Prostate gland (tissue), 2 donors: Measurements from ENCODE around the gene FAM149B1. TPM values are rescaled to one million over a fixed set of nuclear protein-coding genes. Genes with fewer than 3 reads are reported as not detected.

Experiments
- DNase-seq: peaks from one replicate; pipeline ENCODE4 v3.0.0-alpha.2; 2019; ENCODE audit warnings: low spot score
- H3K27ac ChIP-seq, 2 donors: fragments of 200-600 bp; sonication (generic); 2 replicates each; pipeline ENCODE4 v1.5.1; 2017 to 2019
- H3K27me3 ChIP-seq: fragments of 200-600 bp; sonication (generic); replicated peaks from 2 replicates; pipeline ENCODE4 v1.5.1; 2019; ENCODE audit not compliant: insufficient read depth
- H3K36me3 ChIP-seq, 2 donors: fragments of 200-600 bp; sonication (generic); 1 replicate in 1 of 2; 2 replicates in 1 of 2; pipeline versions ENCODE4 v1.5.1 to v1.8.1; 2017 to 2019
- H3K4me1 ChIP-seq: fragments of 200-600 bp; sonication (generic); replicated peaks from 2 replicates; pipeline ENCODE4 v1.5.1; 2019
- H3K4me3 ChIP-seq, 2 donors: fragments of 200-600 bp; sonication (generic); 2 replicates each; pipeline ENCODE4 v1.5.1; 2017 to 2019
- H3K9me3 ChIP-seq: fragments of 200-600 bp; sonication (generic); 2 replicates; pipeline ENCODE4 v1.5.1; 2017
- POLR2A ChIP-seq: fragments of 450-650 bp; IDR thresholded peaks from one replicate; pipeline ENCODE4 v1.6.1; 2016; ENCODE audit warnings: antibody characterized with exemption, mild to moderate bottlenecking
- POLR2AphosphoS5 ChIP-seq: sonication (generic); formaldehyde crosslinking; IDR thresholded peaks from one replicate; pipeline ENCODE4 v1.6.1; 2017; ENCODE audit warnings: antibody characterized with exemption
- WGBS: methylation state at CpG from one replicate; pipeline ENCODE4 v1.1.5; 2018; 5-methylcytosine and 5-hydroxymethylcytosine counted together
- intact Hi-C: fragments of 100-400 bp; cut with DNase I; formaldehyde crosslinking; loops from one replicate; pipeline ENCODE4 v1.14.2; 2022
- total RNA-seq, 2 donors: library from RNA; depleted of rRNA; stranded (reverse); fragments of >200 nt; gene quantifications; one replicate each; pipeline ENCODE4 v1.1.0, GENCODE V29; 2016
- TF ChIP-seq, protein P1 (sequence below), 4 experiments: fragments of 200-600 bp in 2 of 4; fragments of 450-650 bp in 2 of 4; sonication (generic) in 2 of 4; IDR thresholded peaks; 1 replicate in 3 of 4; 2 replicates in 1 of 4; pipeline ENCODE4 v1.5.1; 2016 to 2019; ENCODE audit warnings: antibody characterized with exemption in 4 of 4, mild to moderate bottlenecking in 2 of 4, moderate library complexity in 2 of 4

The FAM149B1 gene
- total RNA-seq, 2 donors from 2014 or later, result 15.8 to 17.7 TPM

DNA sequence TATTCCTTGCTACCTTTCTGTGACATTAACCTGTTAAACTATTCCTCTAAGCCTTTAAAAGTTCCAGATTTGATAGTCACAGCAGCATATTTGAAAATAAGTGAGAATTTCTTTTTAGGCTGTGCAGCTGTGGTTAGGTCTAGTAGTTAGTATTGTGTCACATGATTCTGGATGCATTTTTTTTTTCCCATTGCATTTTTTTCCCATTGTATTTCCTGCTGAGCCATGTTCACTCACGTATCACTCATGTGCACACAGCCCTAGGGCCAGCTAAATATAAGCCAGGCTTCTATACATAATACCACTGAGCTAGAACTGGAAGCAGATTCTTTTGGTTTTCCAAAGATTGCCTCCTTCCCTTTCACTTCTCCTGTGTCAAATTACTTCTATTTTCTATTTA is 41.8 kb downstream of the FAM149B1 start:
- WGBS, result 37% methylated on average over 1 of the region's 1 CpG
- H3K4me3 ChIP-seq, result no peak overlapping the region
- H3K27me3 ChIP-seq, result no peaks in the 10 kb centered on the region
- H3K36me3 ChIP-seq, result no peaks in the 10 kb centered on the region
- no peak for DNase-seq
- H3K27ac ChIP-seq, result no peak overlapping the region
- TF ChIP-seq POLR2AphosphoS5 (no peak), POLR2A (no peak)
- TF ChIP-seq, protein P1, sequence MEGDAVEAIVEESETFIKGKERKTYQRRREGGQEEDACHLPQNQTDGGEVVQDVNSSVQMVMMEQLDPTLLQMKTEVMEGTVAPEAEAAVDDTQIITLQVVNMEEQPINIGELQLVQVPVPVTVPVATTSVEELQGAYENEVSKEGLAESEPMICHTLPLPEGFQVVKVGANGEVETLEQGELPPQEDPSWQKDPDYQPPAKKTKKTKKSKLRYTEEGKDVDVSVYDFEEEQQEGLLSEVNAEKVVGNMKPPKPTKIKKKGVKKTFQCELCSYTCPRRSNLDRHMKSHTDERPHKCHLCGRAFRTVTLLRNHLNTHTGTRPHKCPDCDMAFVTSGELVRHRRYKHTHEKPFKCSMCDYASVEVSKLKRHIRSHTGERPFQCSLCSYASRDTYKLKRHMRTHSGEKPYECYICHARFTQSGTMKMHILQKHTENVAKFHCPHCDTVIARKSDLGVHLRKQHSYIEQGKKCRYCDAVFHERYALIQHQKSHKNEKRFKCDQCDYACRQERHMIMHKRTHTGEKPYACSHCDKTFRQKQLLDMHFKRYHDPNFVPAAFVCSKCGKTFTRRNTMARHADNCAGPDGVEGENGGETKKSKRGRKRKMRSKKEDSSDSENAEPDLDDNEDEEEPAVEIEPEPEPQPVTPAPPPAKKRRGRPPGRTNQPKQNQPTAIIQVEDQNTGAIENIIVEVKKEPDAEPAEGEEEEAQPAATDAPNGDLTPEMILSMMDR (IDR thresholded peaks at IDR 0.05), result no peak
- H3K9me3 ChIP-seq, result no peaks in the 10 kb centered on the region
- no peaks in the 10 kb centered on the region for H3K4me1 ChIP-seq
- intact Hi-C loops, result no loop called here

DNA sequence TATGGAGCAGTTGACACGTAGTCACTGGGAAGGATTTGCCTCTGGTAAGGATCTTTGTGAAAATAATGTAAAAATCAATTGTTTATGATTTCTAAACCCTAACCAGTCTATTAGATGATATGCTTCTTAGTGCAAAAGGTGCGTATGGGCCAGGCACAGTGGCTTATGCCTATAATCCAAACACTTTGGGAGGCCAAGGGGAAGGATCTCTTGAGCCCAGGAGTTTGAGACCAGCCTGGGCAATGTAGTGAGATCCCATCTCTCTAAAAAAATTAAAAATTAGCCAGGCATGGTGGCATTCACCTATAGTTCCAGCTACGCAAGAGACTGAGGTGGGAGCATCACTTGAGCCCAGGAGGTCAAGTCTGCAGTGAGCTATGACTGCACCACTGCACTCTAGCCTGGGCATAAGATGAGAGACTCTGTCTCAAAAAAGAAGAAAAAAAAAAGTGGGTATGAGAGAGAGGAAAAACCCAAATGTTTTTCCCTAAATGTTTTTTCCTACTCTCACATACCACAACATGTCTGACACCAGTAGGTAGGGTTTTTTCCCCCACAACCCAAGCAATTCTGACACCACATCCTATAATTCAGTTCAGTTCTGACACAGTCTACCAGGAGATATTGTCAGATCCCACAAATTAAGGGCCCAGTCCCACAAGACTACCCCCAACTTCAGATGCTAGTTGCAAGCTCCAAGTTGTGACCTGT is 42.6 kb downstream of the FAM149B1 start:
- intact Hi-C loops, result no loop called here
- DNase-seq, result no peak
- Histone ChIP-seq H3K27ac (no peak overlapping the region), H3K4me3 (no peak overlapping the region), H3K9me3 (no peaks in the 10 kb centered on the region), H3K36me3 (no peaks in the 10 kb centered on the region), H3K4me1 (no peaks in the 10 kb centered on the region), H3K27me3 (no peaks in the 10 kb centered on the region)
- TF ChIP-seq, protein P1 (IDR thresholded peaks at IDR 0.05), result no peak
- TF ChIP-seq POLR2A (no peak), POLR2AphosphoS5 (no peak)
- 95% methylated on average over 3 of the region's 3 CpGs for WGBS

DNA sequence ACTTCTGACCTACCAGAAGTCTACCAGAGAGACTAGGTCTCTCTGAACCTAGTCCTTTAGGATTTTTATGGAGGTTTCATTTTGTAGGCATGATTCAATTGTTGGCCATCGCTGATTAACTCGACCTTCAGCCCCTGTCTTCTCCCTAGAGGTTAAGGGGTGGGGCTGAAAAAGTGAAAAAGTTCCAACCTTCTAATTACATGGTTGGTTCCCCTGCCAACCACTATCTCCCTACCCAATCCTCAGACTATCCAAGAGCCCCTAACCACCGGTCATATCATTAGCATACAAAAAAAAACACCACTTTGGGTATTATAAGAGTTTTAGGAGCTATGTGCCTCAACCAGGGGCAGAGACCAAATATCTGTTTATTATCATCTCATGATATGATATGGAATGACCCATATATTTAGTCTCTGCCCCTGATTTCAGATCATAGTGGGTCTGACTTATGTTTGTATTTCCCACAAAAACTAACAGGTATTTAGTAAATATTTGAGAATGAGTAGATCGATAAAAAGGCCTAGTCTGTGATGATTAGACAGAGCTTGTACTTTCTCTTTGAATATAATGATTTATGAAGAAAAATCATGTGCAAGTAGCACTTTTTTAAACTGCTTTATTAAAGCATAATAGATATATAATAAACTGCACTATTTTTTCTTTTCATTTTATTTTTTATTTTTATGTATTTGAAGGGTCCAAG is 43.3 kb downstream of the FAM149B1 start:
- Histone ChIP-seq H3K27me3 (no peaks in the 10 kb centered on the region), H3K4me3 (no peak overlapping the region), H3K9me3 (no peaks in the 10 kb centered on the region), H3K4me1 (no peaks in the 10 kb centered on the region), H3K36me3 (no peaks in the 10 kb centered on the region), H3K27ac (no peak overlapping the region)
- intact Hi-C loops, result no loop called here
- no peak for TF ChIP-seq POLR2A
- TF ChIP-seq, protein P1 (IDR thresholded peaks at IDR 0.05), result no peak
- no peak for TF ChIP-seq POLR2AphosphoS5
- no peak for DNase-seq
- WGBS, result 89% methylated on average over 4 of the region's 4 CpGs

DNA sequence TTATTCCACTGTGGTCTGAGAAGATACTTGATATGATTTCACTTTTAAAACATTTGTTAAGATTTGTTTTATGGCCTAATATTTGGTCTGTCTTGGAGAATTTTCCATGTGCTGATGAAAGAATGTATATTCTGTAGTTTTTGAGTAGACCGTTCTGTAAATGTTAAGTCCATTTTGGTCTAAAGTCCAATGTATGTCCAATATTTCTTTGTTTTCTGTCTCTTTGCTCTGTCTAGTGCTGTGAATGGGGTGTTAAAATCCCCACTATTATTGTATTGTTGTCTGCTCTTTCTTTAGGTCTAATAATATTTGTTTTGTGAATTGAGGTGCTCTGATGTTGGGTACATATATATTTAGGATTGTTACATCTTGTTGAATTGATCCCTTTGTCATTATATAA is 47.8 kb downstream of the FAM149B1 start:
- no peak for DNase-seq
- no peak overlapping the region for H3K27ac ChIP-seq
- TF ChIP-seq, protein P1 (IDR thresholded peaks at IDR 0.05), result no peak
- TF ChIP-seq POLR2AphosphoS5, result no peak
- no peak for TF ChIP-seq POLR2A
- no peaks in the 10 kb centered on the region for H3K36me3 ChIP-seq
- no peaks in the 10 kb centered on the region for H3K27me3 ChIP-seq
- WGBS, result 94% methylated on average over 1 of the region's 1 CpG
- intact Hi-C loops, result no loop called here
- H3K9me3 ChIP-seq, result no peaks in the 10 kb centered on the region
- H3K4me3 ChIP-seq, result no peak overlapping the region
- no peaks in the 10 kb centered on the region for H3K4me1 ChIP-seq

DNA sequence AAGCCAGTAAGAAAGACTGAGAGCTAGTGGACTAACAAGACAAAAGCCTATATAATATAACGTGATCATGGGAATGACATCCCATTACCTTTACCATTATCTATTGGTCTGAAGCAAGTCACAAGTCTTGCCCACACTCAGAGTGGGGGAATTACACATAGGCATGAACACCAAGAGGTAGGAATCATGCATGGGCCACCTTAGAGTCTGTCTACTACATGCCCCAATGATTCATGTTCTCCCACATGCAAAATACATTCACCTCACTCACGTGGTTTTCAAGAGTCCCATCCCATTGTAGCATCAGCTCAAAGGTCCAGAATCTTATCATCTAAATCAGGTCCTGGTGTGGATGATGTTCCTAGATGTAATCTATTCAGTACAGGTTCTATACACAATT is 49.7 kb downstream of the FAM149B1 start:
- Histone ChIP-seq H3K27me3 (no peaks in the 10 kb centered on the region), H3K9me3 (no peaks in the 10 kb centered on the region), H3K36me3 (no peaks in the 10 kb centered on the region), H3K27ac (no peak overlapping the region), H3K4me3 (no peak overlapping the region), H3K4me1 (no peaks in the 10 kb centered on the region)
- WGBS, result 92% methylated on average over 2 of the region's 2 CpGs
- TF ChIP-seq, protein P1 (IDR thresholded peaks at IDR 0.05), result no peak
- TF ChIP-seq POLR2AphosphoS5, result no peak
- no peak for TF ChIP-seq POLR2A
- intact Hi-C loops, result no loop called here
- DNase-seq, result no peak
